Fibroblast of skin of left biceps (primary cell): Measurements from ENCODE around the gene RBFOX2.
A peak's percentile ranks its signal among the peaks of the same experiment; 100 is the strongest.

Experiments used
- DNase-seq, 2 experiments: peaks; one replicate each; pipeline ENCODE4 v3.0.0-alpha.2; 2013; ENCODE audit warnings: low read depth in 2 of 2

RBFOX2 gene

DNA sequence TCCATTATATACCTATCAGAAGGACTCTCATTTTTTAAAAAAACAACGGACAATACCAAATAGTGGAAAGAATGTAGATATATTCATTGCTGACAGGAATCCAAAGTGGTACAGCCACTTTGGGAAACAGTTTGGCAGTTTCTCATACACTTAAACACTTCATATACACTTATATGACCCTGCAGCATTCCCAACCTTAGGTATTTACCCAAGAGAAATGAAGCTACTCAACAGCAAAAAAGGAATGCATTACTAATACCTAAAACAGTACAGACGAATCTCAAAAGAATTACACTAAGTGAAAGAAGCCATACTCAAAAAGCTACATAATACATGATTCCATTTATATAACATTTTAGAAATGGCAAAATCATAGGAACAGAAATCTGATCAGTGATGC lies 51.5 kb downstream of the RBFOX2 start:
- DNase-seq, result peak; percentile 81 to 84

DNA sequence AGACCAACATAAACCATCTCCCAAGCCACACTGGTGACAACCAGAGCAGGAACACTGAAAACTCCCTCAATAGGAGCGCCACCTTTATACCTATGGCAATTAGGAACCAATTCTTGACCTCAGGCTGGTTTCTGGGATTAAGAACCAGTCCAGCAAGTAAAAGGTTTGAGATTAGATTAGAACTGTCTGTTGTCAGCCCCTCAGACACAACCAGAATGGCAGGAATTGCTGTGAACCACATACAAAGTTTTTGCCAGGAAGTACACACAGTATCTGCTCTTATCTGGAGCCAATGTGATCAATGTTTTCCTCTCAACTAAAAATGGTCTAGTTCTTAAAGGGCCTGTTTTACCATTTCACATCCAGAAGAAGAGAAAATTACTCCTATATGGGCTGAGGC lies 55.2 kb downstream of the RBFOX2 start:
- DNase-seq, result no peak

DNA sequence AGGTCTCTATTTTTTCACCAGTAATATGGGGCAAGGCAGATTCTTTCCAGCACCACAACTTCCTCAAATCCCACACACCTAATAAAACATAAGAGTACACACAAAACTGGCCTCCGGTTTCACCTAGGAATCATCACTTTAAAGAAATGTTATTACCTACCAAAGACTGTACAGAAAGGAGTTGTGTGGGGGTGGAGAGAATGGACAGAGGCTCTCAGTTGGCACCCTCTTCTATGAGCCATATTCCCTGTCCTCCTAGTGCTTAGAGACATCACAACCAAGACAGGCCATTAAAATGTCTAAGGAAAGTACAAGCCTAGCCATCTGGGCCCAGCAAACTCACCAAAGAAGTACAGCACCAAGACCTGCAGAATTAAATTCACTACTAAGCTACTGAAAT lies 56.1 kb downstream of the RBFOX2 start:
- no peak for DNase-seq

DNA sequence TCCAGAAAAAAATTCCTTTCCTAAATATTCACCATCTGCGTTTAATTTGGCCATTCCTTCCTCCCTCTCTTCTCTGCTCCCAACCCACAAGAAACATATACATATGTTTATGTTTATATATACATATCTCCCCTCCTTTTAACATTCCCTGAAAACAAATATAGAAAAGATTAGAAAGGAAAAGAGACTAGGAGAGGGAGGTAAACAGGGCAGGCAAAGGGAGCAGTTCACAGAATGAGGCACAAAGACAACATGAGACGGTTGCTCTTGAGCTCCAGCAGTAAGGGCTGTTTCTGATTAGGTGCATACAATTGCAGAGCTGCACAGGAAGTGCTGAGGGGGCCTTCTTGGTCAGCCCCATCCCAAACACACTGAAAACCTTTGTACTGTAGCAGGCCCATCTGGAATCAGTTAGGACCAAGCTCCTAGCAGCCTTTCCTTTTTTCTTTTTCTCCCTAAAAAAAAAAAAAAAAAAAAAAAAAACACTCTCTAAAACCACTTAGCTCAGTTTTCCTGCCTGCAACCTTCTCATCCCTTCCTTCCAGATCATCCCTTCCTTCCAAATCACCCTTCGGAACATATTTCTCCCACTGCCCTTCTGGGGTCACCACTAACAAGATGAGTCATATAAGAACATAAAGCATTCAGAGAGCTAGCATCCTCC lies 57.0 kb downstream of the RBFOX2 start:
- DNase-seq, result peak; percentile 97

DNA sequence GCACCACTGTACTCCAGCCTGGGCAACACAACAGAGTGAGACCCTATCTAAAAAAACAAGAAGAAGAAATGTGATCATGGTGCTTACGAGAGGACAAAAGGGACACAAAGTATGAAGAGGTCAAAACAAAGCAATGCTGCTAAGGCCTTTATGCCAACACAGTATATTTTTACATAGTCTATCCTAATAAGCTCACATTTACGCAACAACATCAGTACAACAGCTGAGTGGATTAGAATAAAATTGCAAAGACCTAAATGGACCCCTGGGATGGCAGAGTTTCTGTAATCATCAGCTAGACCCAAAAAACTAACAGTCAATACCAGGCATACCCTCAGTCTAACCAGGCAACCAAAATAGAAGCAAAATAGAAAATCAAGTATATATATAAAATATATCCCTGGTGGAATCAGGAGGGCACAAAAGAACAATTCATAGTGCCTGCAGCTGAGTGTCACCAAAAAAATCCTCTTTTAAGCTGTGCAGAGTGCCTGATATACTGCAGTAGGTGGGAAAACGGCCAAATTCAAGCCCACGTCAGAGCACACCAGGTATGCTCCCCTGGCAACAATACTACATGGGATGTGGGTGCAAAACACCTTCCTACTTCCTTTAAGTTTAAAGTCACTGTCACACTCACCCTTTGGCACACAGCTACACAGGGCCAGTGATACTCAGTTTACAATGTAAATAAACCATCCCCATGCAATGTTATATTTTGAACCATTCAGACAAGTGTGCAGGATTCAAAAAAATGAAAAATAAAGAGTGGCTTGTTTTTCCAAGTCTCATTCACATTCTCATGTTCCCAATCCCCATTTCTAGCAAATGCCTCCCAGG lies 57.8 kb downstream of the RBFOX2 start:
- DNase-seq, result no peak

DNA sequence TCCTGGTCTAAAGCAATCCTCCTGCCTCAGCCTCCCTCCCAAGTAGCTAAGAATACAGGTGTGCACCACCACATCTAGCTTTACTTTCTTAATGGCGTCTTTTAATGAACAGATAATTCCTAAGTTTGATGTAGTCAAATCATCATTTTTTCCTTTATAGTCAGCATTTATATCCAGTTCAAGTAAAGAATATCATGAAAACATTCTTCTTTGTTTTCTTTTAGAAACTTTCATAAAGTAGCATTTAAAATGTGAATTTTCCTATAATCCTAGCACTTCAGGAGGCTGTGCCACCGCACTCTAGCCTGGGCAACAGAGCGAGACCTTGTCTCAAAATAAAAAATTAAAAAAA lies 61.6 kb downstream of the RBFOX2 start:
- no peak for DNase-seq

DNA sequence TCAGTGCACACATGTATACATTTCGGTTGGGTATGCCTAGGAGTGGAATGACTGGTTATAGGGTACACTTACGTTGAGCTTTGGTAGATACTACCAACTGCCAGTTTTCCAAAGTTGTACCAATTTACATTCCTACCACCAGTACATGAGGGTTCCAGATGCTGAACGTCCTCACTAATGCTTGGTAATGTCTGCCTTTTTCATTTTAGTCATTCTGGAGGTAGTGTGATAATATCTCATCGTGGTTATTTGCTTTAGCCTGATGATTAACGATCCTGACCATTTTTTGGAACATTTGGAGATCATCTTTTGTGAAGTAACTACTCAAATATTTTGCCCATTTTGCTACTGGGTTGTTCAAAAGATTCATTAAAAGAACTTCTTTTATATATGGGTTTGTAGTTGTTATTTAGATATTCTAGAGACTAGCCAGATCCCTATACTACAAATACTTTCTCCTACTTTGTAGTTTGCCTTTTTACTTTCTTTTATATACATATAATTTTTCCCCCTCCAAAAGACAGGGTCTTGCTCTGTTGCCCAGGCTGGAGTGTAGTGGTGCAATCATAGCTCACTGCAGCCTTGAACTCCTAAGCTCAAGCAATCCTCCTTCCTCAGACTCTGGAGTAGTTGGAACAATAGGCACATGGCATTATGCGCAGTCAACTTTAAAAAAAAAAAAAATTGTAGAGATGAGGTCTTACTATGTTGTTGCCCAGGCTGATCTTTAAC lies 62.1 kb downstream of the RBFOX2 start:
- DNase-seq, result peak; percentile 65 to 68

DNA sequence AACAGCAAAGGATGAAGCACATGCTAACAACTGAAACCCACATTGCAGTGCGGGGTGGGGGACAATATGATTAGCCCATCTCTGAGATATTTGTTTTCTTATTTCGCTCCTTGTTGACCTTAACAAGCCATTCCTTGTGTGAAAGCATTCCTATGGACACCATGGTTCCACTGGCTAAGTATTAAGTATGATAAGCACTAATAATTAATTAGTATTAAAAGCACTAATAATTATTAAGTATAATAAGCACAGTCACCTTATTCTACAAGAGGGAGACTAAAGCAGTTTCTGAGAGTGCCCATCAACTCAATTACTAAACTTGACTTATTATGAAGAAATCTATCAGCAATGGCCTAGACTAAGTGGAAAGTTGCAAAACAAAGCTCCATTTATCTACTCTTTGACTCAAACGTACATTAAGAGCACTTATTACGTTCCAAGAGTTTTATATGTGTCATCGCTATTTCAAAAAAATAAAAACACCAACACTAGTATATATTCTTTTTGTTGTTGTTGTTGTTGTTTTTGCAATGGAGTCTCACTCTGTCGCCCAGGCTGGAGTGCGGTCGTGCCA lies 65.3 kb downstream of the RBFOX2 start:
- no peak for DNase-seq

DNA sequence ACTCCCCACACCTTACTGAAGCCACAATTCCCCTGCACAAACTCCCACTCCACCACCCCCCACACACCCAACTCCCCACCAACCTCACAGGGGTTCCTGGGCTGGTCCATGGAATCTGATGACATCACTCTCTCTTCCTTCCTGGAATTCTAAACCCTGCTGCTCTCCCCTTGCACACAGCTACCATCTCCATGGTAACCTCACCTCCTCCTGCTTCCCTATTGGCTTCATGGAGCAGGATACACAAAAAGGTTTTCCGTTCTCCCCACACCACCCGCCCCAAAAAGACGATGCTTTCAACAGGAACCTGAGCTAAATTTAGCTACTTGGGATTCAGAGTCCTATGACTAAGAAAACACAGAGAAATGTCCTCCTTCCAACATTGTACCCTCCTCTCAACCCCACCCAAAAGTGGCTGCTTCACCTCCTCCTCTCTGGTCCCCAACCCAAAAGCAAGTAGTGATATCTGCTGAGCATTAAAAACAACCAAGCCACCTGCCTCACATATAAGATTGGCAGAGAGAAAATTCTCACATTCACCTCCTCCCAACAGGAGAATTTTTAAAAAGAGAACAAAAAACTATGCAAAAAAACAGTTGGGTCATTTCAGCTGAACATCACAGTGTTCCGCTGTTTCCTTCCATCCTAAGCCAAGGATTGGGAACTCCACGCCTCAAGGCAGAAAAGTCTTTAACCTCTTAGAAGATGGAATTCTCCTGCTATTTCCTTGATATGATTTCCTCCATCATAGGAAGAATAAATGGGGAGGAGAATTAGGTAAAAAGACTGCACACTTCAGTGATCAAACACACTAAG lies 66.9 kb downstream of the RBFOX2 start:
- DNase-seq, result peak; percentile 79 to 80

DNA sequence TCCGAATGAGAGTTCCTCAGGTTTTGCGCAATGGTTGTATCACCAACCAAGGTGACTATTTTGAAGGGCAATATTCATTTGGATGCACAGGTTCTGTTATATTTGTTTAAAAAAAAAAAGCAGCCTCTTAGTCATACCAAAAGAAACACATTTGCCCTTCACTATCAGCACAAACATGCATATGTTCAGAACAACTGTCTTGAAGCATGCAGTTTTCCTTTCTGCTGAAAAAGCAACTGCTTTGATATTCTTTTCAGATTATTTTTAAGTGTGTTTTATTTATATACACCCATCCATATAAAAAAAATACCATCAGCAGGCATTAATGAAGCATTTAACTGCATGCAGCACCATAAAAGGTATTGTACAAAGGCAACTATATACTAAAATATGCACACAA lies 67.8 kb downstream of the RBFOX2 start:
- DNase-seq, result no peak

DNA sequence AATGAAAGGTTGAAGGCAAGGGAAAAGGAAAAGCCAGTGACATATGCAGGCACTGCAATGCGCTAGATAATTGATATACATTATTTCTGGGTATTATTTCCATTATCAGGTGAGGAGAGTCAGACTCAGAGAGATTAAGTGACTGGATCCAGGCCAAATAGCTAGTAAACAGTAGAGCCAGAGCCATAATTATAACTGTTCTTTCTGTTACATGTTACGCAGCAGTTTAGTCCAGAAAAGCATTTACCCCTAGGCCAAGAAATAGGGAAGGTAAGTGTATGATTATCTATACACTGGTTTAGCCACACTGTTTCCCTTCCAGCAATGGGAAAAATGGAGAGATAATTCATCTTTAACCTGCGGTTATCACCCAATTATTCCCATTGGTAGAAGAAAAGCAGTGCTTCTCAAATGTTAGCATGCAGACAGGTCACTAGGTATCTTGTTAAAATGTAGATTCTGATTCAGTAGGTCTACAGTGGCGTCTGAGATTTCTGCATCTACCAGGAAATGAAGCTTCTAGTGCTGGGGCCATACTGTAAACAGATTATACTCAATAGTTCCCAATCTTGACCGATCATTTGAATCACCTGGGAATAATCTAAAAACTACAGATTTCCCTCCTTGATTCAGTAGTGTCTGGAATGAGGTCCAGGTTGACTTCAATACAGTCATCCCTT lies 69.4 kb downstream of the RBFOX2 start:
- no peak for DNase-seq

DNA sequence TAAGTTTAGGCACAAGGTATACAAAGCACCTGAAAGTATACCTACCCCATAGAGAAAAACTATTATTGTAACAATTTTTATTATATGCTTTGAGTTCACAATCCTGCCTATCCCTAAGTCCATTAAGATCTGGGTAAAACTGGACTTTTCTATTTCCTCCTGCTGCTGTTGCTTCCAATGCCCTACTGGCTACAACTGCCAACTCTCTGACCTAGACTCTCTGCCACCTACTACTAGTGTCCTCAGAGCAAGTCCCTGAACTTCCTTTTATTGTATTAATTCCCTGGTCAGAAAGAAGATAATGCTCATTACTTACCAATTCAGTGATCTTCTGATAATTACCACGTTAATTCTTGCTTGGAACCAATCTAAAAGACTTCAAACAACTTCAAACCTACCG lies 70.3 kb downstream of the RBFOX2 start:
- DNase-seq, result no peak

DNA sequence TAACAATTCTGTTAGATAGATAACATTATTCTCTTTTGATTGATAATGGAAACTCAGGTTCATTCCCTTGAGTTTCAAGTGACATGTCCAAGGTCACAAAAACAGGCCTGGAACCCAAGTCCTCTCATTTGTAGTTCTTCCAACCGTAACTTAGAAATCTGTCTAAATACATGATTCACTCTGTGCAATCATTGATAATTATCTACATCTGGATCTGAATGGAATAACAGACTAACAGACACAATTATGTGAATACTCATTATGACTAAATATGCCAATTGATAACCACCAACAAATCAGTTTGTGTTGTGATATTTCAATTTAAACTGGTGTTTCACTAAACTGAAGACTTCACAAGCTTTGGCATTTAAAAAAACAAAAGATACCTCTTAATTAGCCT lies 71.0 kb downstream of the RBFOX2 start:
- DNase-seq, result no peak

DNA sequence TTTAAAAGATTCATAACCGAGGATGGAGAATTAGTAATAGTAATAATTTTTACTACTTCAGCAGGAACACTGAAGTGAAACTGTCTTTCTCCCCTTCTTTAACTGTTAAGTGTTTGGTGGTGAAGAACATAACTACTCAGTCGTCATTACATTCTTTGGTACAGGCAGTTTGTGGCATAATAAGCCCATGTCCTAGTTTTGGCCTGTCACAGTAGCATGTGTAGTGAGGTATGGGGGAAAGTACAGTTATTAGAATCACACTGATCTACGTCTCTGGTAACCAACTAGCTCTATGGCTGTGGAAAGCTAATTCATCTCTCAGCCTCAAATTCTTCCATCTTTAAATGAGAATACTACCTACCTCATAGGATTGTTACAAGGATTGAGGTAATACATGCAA lies 71.8 kb downstream of the RBFOX2 start:
- DNase-seq, result no peak

DNA sequence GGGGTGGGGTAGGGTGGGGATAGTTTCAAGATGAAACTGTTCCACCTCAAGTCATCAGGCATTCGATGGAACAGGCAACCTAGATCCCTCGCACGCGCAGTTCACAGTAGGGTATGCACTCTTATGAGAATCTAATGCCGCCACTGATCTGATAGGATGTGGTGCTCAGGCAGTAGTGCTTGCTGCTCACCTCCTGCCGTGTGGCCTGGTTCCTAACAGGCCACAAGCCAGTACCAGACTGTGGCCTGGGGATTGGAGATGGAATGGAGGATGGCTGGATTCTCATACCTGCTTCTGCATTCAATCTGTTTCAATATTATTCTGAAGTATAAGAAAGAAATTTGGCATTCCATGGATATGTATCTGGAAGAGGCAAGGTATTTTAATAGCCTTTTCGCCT lies 73.1 kb downstream of the RBFOX2 start:
- DNase-seq, result no peak

DNA sequence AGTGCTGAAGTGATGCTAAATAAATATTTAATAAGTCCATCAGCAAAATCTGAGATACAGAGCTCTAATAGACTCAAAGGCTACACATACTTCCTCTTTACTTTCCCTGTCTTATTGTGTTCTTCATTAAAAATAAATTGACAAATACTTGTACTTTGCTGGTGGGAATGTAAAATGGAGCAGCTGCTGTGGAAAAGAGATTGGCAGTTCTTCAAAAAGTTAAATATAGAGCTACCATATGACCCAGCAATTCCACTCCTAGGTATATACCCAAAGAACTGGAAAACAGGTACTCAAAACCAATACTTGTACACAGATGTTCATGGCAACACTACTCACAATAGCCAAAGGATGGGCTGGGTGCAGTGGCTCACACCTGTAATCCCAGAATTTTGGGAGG lies 76.0 kb downstream of the RBFOX2 start:
- DNase-seq, result no peak

DNA sequence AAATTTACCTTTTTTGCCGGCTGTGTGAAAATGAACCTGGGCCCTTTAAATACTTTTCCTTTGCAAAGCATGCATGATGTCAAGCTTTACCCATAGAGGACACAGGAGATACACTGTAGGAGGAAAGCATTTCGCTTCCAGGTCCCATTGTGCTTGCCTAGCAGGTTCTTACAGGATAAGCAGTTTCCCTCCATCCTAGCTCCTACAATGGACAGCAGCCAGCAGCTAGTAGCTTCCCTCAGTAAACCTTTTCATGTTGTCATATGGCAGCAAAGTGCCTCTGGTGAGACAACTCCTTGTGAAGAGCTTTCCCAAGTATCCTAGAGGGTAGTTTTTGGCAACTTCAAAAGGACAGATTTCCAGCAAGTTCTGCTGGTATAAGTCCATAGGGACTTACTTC lies 78.4 kb downstream of the RBFOX2 start:
- no peak for DNase-seq

DNA sequence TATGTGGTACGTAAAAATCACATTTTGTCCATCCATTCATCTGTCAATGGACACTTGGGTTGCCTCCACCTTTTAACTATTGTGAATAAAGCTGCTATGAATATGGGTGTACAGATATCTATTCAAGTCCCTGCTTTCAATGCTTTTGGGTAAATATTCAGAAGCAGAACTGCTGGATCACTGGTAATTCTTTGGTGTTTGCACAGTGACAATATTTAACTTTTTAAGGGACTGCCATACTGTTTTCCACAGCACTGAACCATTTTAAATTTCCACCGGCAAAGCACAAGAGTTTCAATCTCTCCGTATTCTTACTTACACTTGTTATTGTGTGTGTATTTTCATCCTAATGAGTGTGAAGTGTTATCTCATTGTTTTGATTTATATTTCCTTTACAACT lies 79.4 kb downstream of the RBFOX2 start:
- no peak for DNase-seq

DNA sequence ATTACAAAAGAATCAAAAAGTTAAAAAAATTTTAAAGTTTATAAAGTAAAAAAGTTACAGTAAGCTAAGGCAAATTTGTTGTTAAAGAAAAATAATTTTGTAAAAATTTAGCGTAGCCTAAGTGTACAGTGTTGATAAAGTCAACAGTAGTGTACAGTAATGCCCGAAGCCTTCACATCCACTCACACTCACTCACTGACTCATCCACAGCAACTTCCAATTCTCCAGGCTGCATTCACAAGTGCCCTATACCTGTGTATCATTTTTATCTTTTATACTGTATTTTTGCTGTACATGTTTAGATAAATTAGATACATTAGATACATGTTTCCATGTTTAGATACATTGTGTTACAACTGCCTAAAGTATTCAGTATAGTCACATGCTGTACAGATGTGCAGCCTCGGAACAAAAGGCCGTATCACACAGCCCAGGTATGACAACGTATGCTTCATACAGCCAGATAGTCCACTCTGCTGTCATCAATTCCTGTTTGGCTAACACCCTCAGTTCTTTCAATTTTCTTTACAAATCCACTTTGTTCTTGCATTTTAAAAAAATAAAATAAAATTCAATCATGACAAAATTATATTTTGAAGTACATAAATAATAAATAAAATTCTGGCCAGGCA lies 80.7 kb downstream of the RBFOX2 start:
- no peak for DNase-seq

DNA sequence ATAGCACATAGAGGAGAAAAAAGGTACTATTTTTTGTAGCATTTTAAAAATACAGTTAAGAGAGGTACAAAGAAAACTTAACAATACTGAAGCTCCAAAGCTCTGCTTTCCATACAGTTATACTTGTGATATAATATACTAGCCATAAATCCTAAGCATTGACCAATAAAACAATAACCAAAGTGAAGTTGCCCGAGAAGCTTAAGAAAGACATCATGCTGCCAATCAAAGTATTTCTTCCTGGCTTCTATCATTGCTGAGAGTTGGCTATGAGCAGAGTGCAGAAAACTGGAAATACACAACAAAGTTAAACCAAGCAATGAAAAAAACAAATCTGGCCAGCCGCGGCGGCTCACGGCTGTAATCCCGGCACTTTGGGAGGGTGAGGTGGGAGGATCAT lies 84.2 kb downstream of the RBFOX2 start:
- no peak for DNase-seq

DNA sequence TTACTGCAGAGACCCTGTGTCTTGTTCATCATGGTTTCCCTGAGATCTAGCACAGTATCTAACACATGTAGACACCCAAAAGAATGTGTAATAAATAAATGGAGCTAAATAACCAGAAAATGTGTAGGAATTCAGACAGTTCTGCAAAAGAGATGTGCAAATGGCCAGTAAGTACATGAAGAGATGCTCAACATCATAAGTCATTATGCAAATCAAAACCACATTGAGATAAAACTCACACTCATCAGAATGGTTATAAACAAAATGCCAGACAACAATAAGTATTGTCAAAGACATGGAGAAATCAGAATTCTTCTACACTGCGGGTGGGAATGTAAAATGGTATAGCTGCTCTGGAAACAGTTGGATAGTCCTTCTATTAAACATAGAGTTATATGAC lies 88.5 kb downstream of the RBFOX2 start:
- DNase-seq, result no peak
